Embryonic facial prominence (tissue), 1 donor: ENCODE results near the gene RIMBP2.

Experiments
- DNase-seq: peaks from one replicate; pipeline ENCODE4 v3.0.0-alpha.2; 2016; ENCODE audit errors: extremely low spot score

RIMBP2 gene

DNA sequence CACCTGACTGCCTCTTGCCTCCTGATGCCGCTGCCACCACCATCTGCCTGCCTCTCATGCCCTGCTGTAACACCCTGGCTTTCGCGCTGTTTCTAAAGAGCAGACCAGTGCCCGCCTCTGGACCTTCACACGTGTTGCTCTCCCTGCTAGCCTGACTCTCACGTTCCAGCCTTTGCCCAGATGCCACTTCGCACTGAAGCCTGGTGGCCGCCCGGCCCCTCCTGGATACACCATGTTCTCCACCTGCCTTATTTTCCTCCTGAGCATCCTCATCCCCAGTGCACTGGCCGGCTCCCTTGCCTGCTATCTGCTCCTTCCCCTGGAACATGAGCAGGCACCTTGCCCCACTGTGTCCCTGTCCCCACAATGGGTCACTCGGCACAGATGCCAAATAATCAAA is 231.9 kb downstream of the RIMBP2 start:
- no peak for DNase-seq

- no peak for DNase-seq
Observed at GRCh38 chr12:130483616-130484180, 232.4 kb downstream of the RIMBP2 start.

GRCh38 chr12:130482448-130482847 is 233.7 kb downstream of the RIMBP2 start:
- DNase-seq: no peak

DNA sequence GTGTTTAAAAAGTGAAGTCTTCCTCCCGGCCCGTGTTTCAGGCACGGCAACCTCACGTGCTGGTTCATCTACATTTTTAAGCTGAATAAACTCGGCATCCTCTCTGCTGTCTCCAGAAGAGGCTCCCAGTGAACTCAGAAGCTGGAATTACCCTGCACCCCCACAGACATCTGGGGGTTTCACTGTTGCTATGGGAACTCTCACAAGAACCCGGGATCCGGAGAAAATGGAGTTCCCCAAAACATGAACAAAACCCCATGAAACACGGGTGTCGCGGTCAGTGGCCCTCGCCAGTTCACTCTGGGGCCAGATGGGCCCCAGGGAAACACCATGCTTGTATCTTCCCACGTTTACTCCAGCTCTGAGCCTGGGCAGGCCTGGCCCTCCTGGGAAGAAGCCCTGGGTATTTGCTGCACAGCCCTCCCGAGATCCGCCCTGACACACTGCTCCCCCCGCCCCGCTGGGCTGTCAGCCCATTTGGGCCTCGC is 234.7 kb downstream of the RIMBP2 start:
- no peak for DNase-seq

DNA sequence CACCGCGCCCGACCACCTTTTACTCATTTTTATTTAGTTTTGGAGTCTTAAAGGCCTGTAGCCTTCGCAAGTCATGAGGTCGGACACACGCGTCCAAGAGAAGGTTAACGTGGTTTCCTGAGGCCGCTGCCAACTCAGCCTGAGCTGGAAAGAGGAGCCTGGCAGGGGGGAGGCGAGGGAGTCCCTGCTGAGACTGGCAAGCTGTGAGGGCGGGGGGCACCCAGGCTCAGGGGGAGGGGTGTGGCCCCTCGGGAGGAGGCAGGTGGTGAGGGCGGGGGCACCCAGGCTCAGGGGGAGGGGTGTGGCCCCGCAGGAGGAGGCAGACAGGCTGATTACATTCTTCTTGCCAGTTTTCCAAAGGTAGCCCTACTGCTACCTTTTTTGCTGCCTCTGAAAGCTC is 235.2 kb downstream of the RIMBP2 start:
- DNase-seq: no peak

- DNase-seq: no peak
Observed at GRCh38 chr12:130480231-130480630, 235.9 kb downstream of the RIMBP2 start.

GRCh38 chr12:130479401-130480125 is 236.5 kb downstream of the RIMBP2 start:
- no peak for DNase-seq

- DNase-seq: no peak
Observed at GRCh38 chr12:130478786-130479185, 237.3 kb downstream of the RIMBP2 start.

- no peak for DNase-seq
Observed at GRCh38 chr12:130477701-130478100, 238.4 kb downstream of the RIMBP2 start.

DNA sequence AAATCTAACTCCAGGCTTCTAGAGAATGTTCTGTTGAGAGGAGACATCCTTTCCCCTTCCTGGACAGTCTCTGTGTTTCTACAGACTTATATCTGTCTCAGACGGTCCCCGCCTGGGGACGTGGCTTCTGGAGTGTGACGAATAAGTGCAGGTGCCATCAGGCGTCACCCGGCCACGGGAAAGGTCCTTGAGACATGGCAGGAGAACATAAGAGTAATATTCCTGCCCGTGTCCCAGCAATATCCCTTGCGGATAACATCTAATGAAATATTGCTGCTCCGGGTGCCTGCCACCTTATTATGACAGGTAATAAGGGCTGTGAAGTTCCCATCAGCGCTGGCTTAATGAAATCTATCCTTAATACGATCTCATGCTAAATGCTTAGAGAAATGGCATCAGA is 238.8 kb downstream of the RIMBP2 start:
- DNase-seq: no peak

DNA sequence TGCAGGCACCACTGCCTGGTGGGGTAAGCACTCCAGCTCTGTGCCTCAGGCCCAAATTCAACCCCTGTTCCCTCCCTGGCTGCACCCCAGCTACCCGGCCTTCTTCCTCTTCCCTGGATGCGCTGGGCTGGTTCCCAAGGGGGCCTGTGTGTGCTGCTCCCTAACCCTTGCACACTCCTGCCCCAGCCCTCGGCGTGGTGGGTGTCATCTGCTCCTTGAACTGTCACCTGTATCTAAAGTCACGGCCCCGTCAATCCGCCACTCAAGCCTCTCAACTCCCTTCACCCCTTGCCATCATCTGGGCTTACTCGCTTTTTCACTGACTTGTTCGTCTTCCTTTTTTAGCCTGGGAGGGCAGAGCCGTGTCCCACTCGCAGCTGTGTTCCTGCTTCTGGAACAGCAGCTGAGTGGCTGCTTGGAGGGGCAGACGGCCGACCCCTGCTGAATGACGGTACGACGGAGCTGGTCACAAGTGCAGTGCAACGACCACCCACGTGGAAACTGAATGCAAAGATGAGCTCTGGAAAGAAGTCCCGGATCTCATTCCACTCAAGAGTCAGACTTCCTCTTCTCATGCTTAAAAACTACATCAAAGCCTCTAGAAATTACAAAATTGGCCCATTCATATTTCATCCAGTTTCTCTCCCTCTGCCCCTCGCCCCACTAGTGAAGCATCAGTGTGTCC is 239.5 kb downstream of the RIMBP2 start:
- DNase-seq: no peak

- no peak for DNase-seq
Observed at GRCh38 chr12:130474599-130475269, 241.4 kb downstream of the RIMBP2 start.

DNA sequence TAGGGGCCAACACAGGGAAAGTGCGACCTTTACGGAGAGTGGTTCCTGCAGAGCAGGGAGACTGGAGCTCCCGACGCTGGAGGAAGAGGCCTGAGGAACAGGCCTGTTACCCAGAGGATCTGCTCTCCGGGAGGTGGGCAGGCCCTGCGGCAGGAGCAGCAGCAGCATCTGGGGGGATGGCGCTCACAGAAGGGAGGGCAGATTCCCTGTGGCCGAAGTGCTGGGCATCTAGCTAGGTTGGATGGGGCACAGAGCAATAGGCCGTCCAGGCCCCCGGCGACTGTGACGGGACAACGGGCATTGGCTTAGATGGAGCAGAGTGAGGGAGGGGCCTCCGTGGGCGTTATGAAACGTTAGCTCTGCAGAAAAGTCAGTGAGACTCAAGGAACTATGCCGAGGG is 242.8 kb downstream of the RIMBP2 start:
- DNase-seq: no peak

DNA sequence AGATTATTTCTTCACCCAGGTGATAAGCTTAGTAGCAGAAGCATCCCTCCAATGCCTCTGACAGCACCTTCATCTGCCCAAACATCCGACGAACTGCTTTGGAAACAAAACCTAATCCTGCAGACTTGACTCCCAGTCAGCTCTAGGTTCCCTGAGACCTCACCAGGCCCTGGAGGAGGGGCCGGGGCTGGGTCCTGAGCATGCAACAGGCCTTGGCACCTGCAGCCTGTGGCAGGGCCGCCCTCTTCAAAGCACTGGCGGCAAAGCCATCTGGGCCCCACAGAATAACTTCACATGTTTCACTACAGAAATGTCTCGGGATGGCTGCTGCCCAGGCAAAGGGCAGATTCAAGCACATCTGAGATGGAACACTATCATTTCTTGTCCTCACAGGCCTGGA is 245.1 kb downstream of the RIMBP2 start:
- DNase-seq: no peak

GRCh38 chr12:130469552-130469951 is 246.5 kb downstream of the RIMBP2 start:
- DNase-seq: no peak

DNA sequence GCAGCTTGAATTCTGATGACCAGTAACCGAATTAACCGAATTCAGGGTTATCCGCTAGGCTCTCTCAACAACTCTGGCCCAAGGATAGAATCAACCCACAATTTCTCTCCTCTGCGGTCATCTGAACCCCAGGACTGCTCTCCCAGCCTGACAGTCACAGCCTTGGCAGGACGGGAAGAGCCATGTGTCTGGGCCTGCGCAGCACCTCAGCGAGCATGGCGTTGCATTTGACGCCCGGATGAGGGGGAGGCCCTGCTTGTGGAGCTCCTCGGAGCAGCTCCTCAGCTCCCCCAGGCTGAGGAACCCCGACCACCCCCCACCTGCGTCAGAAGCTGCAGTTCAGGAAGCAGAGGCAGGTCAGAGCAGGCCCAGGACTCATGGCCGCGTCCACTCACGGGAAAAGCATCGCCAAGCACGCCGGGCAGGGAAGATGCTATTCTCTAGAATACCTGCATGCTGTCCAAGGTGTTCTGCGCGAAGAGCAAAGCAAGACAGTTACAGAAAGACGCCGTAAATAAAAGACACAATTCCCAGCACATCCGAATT is 247.3 kb downstream of the RIMBP2 start:
- DNase-seq: no peak

DNA sequence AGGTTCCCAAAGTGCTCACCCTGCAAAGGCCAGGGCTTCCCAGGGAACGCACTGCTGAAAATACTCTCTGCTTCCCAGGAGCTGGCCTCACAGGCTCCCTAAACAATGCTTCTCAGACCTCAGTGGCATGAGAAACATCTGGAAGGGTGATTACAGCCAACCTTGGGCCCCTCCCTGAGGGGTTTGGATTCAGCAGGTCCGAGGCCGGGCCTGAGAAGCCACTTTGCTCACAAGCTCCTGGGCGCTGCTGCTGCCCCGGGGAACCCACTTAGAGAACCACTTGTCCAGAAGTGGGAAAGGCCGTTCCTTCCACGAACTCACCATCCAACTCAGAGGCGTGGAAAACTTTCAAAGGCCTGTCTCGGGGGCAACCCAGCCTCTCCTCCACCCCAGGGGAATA is 247.9 kb downstream of the RIMBP2 start:
- no peak for DNase-seq

GRCh38 chr12:130465626-130466025 is 250.5 kb downstream of the RIMBP2 start:
- DNase-seq: no peak

GRCh38 chr12:130465046-130465445 is 251.1 kb downstream of the RIMBP2 start:
- no peak for DNase-seq

GRCh38 chr12:130463818-130464670 is 252.1 kb downstream of the RIMBP2 start:
- DNase-seq: no peak

DNA sequence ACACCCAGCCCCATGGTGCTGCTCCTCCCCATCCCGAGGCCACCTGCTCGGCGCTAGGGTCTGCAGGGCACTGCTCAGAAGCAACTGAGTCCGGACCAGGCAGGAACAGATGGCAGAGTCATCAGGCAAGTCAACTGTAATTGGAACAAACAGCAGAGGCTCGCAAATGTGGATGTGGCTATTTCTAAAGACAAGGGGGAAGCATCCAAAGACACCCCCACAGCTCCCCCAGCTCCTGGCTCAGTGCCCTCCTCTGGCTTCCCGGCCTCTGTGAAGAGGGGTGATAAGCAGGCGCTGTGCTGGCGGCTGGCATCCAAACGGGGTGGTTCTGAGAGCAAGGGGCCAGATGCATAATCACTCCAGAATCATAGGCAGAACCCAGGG is 252.8 kb downstream of the RIMBP2 start:
- DNase-seq: no peak
